Activated CD4-positive, alpha-beta T cell treated with anti-CD3 and anti-CD28 coated beads, Interleukin-2, amount 50 U/mL, for 4 hours (primary cell): Measurements from ENCODE around the gene CCR6.
"Not testable (repeated sequence)": the region's sequence is repeated elsewhere in the genome, so short reads cannot be mapped to it uniquely, and the experiment has no call there.

Experiments used
- DNase-seq, 2 experiments: peaks; one replicate each; pipeline ENCODE4 v3.0.0-alpha.2; 2020

Gene CCR6

GRCh38 chr6:167180086-167180485 lies 57.2 kb downstream of the CCR6 start:
- DNase-seq = not testable (repeated sequence)

GRCh38 chr6:167181351-167181750 lies 58.5 kb downstream of the CCR6 start:
- not testable (repeated sequence) for DNase-seq

- not testable (repeated sequence) for DNase-seq
These were observed 60.0 kb downstream of the CCR6 start for GRCh38 chr6:167182913-167183314.

DNA sequence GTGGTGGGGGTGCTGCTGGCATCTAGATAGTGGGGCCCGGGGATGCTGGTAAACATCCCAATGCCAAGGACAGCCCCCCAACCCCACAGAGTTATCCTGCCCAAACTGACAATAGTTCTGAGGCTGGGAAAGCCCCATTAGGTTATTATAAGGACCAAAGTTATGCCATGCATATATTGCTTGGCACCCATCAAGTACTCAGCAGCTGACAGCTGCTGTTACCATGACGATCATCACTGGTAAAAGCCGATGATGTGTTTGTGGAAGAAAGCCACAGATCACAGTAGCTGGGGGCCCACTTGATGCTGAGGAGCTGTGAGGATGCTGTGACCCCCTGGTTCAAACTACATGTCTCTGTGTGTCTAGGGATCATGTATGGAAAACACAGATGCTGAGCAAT lies 62.2 kb downstream of the CCR6 start:
- DNase-seq = not testable (repeated sequence)

- not testable (repeated sequence) for DNase-seq
These were observed 64.4 kb downstream of the CCR6 start for GRCh38 chr6:167187275-167187674.
